Peyer's patch (tissue), 4 donors: ENCODE measurements around the gene OR2T1. TPM values are rescaled to one million over a fixed set of nuclear protein-coding genes. Genes with fewer than 3 reads are reported as not detected.
"Not testable (repeated sequence)": the region's sequence is repeated elsewhere in the genome, so short reads cannot be mapped to it uniquely, and the experiment has no call there.

Source experiments
- DNase-seq, 3 donors: peaks; one replicate each; pipeline ENCODE4 v3.0.0-alpha.2; 2017 to 2019
- H3K27ac ChIP-seq, 4 donors: fragments of 200-600 bp; sonication (generic); one replicate each; pipeline ENCODE4 v1.5.1; 2016 to 2019
- H3K27me3 ChIP-seq, 2 donors: fragments of 200-600 bp; sonication (generic); one replicate each; pipeline ENCODE4 v1.5.1; 2019
- H3K36me3 ChIP-seq, 3 donors: fragments of 200-600 bp; sonication (generic); one replicate each; pipeline ENCODE4 v1.5.1; 2016 to 2019
- H3K4me1 ChIP-seq, 4 donors: fragments of 200-600 bp; sonication (generic); one replicate each; pipeline ENCODE4 v1.5.1; 2016 to 2019
- H3K4me3 ChIP-seq, 4 donors: fragments of 200-600 bp; sonication (generic); 1 replicate in 3 of 4; 2 replicates in 1 of 4; pipeline ENCODE4 v1.5.1; 2016 to 2019; ENCODE audit warnings: mild to moderate bottlenecking in 1 of 4
- H3K9me3 ChIP-seq, 4 donors: fragments of 200-600 bp; sonication (generic); one replicate each; pipeline ENCODE4 v1.5.1; 2016 to 2019; ENCODE audit warnings: mild to moderate bottlenecking in 1 of 4
- total RNA-seq, 4 donors: library from RNA; depleted of rRNA; stranded (reverse); fragments of >200 nt; gene quantifications; one replicate each; pipeline ENCODE4 v1.1.0, GENCODE V29; 2016

OR2T1 gene
- total RNA-seq, 4 donors from 2014 or later, result not detected

- H3K4me3 ChIP-seq, H3K4me1 ChIP-seq, H3K36me3 ChIP-seq, H3K27ac ChIP-seq, H3K9me3 ChIP-seq, DNase-seq, H3K27me3 ChIP-seq: not testable (repeated sequence)
These were observed 33.5 kb downstream of the OR2T1 start for GRCh38 chr1:248436303-248436702.

GRCh38 chr1:248438668-248439067, 35.8 kb downstream of the OR2T1 start:
- H3K36me3 ChIP-seq, DNase-seq, H3K27ac ChIP-seq, H3K4me1 ChIP-seq, H3K4me3 ChIP-seq, H3K9me3 ChIP-seq, H3K27me3 ChIP-seq: not testable (repeated sequence)

GRCh38 chr1:248439283-248439682, 36.4 kb downstream of the OR2T1 start:
- not testable (repeated sequence) for H3K9me3 ChIP-seq, DNase-seq, H3K27me3 ChIP-seq, H3K36me3 ChIP-seq, H3K4me3 ChIP-seq, H3K27ac ChIP-seq, H3K4me1 ChIP-seq

GRCh38 chr1:248442500-248443277, 39.8 kb downstream of the OR2T1 start:
- H3K4me3 ChIP-seq, DNase-seq, H3K4me1 ChIP-seq, H3K27me3 ChIP-seq, H3K9me3 ChIP-seq, H3K27ac ChIP-seq, H3K36me3 ChIP-seq: not testable (repeated sequence)

- H3K27me3 ChIP-seq, H3K4me3 ChIP-seq, H3K36me3 ChIP-seq, H3K4me1 ChIP-seq, H3K27ac ChIP-seq, DNase-seq, H3K9me3 ChIP-seq: not testable (repeated sequence)
These were observed 41.8 kb downstream of the OR2T1 start for GRCh38 chr1:248444603-248445002.

GRCh38 chr1:248445399-248445798, 42.6 kb downstream of the OR2T1 start, which contains the start of gene OR2T2:
Gene OR2T2 (plus strand): TSS chr1:248445637. CDS start chr1:248452798, 7,161 bp downstream.
- not testable (repeated sequence) for H3K27me3 ChIP-seq

GRCh38 chr1:248448409-248449074, 45.7 kb downstream of the OR2T1 start:
- H3K27me3 ChIP-seq, H3K4me1 ChIP-seq, H3K9me3 ChIP-seq, H3K27ac ChIP-seq, H3K36me3 ChIP-seq, H3K4me3 ChIP-seq, DNase-seq: not testable (repeated sequence)

More at GRCh38 chr1:248445399-248445798, 42.6 kb downstream of the OR2T1 start, which contains the start of gene OR2T2:
- not testable (repeated sequence) for H3K4me3 ChIP-seq, H3K36me3 ChIP-seq, H3K27ac ChIP-seq, H3K9me3 ChIP-seq, DNase-seq, H3K4me1 ChIP-seq

GRCh38 chr1:248449821-248450465, 47.1 kb downstream of the OR2T1 start:
- H3K4me3 ChIP-seq, DNase-seq, H3K27ac ChIP-seq, H3K27me3 ChIP-seq, H3K9me3 ChIP-seq, H3K36me3 ChIP-seq, H3K4me1 ChIP-seq: not testable (repeated sequence)

GRCh38 chr1:248450466-248451145, 47.8 kb downstream of the OR2T1 start:
- not testable (repeated sequence) for H3K27ac ChIP-seq, H3K27me3 ChIP-seq, H3K36me3 ChIP-seq, DNase-seq, H3K4me3 ChIP-seq, H3K4me1 ChIP-seq, H3K9me3 ChIP-seq

GRCh38 chr1:248453619-248454018, 50.8 kb downstream of the OR2T1 start:
- H3K9me3 ChIP-seq, DNase-seq, H3K36me3 ChIP-seq, H3K4me3 ChIP-seq, H3K27me3 ChIP-seq, H3K27ac ChIP-seq, H3K4me1 ChIP-seq: not testable (repeated sequence)

GRCh38 chr1:248455045-248455444, 52.2 kb downstream of the OR2T1 start:
- not testable (repeated sequence) for DNase-seq, H3K4me3 ChIP-seq, H3K27me3 ChIP-seq, H3K36me3 ChIP-seq, H3K27ac ChIP-seq, H3K4me1 ChIP-seq, H3K9me3 ChIP-seq

GRCh38 chr1:248456635-248457034, 53.8 kb downstream of the OR2T1 start:
- not testable (repeated sequence) for DNase-seq

More at GRCh38 chr1:248456635-248457034, 53.8 kb downstream of the OR2T1 start:
- H3K27me3 ChIP-seq, H3K4me3 ChIP-seq, H3K9me3 ChIP-seq, H3K27ac ChIP-seq, H3K4me1 ChIP-seq, H3K36me3 ChIP-seq: not testable (repeated sequence)
